GM21786 (cell line): Measurements from ENCODE around the gene ETNK2.
"Not testable (repeated sequence)": the region's sequence is repeated elsewhere in the genome, so short reads cannot be mapped to it uniquely, and the experiment has no call there.

Source experiments
- ATAC-seq: cut with Tn5 transposase; IDR thresholded peaks from one replicate; pipeline ENCODE4 v1.9.1; 2021; ENCODE audit not compliant: unreplicated experiment

ETNK2 gene

DNA sequence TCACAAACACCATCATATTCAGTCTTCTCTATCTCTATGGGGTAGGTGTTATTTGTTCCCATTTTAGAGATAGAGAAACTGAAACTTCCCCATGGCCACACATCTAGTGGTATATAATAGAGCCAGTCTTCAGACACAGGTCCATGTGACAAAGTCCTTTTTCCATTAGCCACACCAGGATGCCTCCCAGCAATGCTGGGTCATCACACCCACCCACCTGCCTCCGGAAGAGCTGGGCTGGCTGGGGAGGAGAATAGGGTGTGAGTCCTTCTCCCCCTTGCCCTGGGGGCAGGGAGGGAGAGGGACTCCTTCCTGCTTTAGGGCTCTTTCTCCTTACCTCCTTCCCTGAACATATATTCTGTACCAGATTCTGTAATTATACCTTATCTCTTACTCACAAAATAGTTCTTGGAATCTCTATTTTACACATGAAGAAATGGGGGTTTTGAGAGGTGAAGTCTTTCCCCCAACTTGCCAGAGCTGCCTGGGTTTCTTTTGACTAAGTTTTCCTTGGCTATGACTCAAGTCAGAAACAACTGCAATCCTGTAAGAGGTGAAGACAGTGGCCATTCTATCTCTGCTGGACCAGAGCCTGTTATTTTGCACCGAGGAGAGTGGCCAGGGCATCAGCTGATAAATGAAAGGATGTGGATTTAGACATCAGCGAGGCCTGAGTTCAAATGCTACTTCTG, 49.0 kb downstream of the ETNK2 start:
- no peak for ATAC-seq

DNA sequence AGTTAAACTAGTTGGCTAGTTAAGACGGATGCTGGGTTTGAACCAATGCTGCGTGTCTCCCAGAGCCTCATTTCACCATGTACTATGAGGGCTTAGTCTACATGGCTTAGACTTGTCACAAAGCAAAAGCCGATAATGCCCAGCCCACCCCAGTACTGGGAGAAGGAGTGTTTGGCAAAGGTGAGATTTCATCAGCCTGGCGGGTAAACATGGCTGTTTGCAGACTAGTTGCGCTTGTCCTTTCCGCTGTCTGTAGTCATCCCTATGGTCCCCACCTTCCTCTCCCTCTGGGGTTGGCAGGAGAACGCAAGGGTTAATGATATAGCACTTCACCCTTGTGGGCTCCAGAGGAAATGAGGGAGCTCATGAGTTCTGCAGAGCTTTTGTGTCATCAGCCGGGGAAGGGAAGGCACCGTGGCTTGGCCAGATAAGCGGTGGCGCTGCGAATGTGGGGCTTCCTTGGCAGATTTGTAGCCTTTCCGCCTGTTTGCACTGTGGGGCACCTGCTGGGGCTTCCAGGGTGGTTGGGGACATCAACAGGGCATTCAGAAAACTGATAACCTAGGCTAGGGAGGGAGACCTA, 49.7 kb downstream of the ETNK2 start:
- no peak for ATAC-seq

DNA sequence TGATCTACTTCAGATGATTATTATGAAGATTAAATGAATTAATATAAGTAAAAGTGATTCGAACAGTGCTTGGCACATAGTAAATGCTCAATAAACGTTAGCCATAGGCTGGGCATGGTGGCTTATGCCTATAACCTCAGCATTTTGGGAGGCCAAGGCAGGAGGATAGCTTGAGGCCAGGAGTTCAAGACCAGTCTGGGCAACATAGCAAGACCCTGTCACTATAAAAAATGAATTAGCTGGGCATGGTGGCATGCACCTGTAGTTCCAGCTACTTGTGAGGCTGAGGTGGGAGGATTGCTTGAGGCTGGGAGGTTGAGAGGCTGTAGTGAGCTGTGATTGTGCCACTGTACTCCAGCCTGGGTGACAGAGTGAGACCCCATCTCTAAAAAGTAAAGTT, 52.1 kb downstream of the ETNK2 start:
- not testable (repeated sequence) for ATAC-seq

DNA sequence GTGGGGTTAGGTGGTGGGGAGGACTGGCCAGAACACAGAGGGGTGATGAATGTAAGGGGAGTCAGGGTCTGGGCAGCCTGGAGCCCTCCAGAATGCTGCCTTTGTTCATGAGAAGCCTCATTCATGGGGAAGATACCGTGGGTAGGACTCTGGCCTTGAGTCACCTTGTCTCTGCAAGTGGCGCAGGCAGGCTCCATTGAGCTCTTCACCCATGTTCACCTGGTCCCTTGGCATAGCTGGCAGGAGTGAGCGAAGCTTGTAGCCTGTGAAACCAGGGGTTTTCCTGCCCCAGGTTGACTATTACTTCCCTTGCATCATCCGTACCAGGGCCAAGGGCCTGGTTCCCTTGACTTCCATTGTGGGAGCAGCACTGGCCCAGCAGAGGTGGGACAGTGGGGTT, 53.2 kb downstream of the ETNK2 start:
- no peak for ATAC-seq

DNA sequence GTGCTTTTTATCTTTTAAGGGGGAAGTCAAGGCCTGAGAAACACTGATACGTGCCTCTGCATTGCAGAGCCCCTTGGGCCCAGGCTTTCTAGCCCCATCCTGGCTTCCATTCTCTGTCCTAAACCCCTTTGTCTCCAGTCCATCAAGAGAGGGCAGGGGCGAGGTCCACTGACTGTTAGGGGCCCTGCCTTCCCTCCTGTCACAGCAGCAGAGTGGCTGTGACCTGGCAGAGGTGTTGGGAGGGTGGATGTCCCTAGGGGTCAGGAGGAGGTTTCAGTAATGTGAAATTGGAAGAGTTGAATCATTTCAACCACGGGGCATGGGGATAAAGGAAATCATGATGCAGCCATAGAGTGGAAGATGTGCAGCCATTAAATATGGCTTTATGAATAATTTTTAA, 54.9 kb downstream of the ETNK2 start:
- no peak for ATAC-seq

DNA sequence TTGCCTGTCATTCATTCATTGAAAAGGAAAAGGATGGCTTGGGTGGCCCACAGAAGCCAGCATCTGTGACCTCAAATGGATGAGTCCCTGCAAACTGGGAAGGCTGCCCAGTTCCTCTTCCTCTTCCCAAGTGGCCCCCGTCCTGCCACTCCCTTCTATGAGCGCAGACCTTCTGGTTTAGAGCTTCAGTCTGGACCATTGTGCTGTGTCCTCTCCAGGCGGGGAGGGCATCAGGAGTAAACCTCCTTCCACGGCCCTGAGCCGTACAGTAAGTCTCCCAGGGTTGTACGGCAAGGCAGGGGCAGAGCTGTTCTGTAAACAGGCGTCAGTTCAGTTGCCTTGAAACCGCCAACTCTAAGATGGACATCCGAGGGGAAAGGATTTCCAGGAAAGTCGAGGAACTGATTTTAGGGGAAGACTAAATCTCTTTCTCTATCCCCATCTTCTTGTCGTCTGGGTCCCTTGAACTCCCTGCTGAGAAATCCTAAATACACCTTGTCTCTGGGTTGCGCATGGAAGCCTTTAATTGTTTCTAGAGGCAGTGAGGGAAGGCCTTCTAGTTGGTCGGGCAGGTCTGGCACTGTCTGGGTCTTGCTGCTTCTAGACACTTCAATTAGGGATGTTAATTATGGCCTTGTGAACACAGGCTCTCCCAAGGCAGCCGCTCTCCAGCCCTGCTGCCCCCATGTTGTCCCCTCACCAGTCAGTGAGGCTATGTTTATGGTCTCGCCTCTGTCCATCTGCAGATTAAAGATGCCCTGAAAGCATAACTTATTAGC, 56.8 kb downstream of the ETNK2 start:
- no peak for ATAC-seq

DNA sequence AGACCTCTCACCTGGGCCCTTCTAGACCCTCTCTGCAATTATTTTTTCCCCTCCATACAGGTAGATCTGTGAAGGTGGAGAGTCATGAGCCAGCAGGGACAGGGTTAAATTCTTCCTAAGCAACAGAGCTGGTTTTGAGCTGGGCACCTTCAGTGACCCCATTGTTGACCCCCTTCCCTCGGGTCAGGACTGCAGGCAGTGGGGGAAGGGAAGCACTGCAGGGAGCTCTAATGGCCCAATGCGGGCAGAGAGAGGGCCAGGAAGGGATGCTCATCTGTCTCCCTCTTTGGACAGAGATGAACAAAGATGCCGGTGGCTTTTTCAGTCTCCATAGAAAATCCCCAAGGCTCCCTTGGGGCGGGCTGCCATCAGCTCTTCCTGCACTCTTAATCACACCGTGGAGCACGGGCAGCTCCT, 57.5 kb downstream of the ETNK2 start:
- ATAC-seq = no peak

DNA sequence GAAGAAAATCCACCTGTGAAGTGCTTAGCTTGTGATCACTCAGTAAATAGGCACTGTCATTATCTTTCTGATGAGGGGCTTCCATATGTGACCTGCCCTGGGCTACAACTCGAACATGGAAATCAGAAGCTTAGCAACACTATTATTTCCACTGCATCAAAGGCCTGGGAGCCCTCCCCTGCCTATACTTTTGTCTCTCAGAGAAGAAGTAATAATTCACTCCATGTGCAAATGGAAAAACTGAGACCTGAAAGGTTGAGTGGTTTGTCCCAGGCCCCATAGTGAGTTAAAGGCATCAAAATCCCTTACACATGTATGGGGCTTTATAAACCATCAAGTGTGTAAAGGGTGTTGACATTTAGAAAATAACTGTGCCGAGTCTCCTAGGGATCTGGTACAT, 58.1 kb downstream of the ETNK2 start:
- no peak for ATAC-seq

DNA sequence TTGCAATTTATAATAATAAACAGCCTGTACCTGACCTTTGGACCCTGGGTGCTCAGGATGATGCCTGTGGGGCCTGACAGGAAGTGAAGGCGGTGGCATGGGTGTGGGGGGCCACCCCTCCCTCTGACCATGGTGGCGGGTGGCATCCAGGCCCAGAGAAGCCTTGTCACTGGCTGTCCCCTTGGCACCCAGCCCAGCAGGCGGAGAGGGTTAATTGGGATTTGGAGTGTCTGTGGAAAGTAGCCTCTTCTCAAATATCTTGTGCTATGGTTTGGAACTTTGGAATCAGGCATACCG, 58.5 kb downstream of the ETNK2 start:
- ATAC-seq = no peak

DNA sequence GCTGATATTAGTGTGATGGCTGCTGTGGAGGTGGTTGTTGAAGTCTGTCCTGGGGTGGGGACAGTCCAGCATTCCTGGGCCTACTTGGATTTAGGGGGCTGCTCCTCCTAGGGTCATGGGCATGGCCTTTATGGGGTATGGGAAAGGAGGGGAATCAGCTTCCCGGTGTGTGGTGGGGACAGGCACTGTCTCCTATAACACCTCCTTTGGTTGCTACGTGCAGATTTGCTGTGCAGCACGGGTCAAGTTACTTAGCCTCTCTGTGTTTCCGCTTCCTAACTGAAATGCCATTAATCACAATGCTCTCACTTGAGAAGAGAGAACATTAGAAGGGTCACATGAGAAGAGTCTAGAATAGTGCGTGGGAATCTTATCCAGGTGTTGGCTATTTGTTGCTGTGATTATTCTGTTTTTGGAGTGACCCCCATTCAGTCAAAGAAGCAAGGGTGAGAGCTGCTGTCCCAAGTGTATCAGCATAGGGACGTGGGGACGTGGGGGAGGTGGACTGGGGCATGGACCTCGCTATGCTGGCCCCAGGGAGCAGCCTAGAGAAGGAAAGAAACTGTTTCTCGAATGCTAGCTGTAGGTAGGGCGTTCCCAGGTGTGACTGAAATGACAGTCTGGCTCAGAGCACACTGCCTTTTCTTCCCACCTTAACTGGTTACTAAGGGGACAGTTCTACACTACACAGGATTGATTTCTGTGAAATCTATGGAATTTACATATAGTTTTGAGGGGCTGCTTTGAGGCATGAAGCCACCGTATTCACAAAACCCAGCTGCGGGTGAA, 59.0 kb downstream of the ETNK2 start:
- no peak for ATAC-seq

DNA sequence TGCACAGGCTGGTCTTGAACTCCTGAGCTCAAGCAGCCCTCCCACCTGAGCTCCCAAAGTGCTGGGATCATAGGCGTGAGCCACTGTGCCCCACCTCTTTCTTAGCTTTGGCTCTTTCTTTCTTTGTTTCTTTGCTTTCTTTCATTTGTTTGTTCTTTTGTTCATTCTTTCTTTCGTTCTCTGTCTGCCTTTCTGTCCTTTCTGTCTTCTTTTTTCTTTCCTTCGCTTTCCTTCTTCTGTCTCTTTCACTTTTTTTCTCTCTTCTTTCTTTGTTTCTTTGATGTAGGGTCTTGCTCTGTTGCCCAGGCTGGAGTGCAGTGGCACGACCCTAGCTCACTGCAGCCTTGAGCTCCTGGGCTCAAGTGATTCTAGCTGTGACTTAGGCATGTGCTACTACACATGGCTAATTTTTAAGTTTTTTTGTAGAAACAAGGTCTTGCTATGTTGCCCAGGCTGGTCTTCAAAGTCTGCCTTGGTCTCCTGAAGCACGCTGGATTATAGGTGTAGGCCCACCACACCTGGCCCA, 60.0 kb downstream of the ETNK2 start:
- ATAC-seq = no peak

DNA sequence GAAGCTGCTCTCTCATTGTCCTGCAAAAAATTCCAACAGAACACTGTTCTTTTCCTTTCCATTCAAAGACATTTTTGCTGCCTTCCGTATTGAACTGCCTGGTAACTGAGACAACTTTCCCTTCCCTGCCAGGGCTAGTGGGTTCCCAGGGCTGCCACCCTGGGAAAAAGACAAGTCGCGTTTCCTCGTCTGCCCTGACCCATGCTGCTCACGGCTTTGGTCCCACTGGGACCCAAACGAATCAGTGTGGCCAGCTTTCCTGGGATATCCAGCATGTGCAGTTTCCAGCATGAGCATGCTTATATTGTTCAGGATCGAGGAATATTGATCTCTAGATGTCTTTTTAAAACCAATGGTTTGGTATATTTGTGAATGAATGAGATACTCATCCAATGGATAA, 60.8 kb downstream of the ETNK2 start:
- no peak for ATAC-seq

DNA sequence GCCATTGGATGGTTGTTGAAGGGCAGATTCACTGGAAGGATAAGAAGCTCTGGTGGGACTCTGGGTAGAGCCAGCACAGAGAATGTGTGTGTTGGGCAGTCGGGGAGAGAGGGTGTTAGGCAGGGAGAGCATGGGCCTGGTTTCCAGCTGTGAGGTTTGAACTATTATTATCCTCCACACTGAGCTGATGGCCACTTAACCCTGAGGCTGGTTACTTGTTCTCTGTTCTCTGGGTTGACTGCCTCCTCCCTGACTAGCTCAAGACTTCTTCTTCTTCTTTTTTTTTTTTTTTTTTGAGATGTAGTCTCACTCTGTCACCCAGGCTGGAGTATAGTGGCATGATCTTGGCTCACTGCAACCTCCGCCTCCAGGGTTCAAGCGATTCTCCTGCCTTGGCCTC, 61.7 kb downstream of the ETNK2 start:
- not testable (repeated sequence) for ATAC-seq

DNA sequence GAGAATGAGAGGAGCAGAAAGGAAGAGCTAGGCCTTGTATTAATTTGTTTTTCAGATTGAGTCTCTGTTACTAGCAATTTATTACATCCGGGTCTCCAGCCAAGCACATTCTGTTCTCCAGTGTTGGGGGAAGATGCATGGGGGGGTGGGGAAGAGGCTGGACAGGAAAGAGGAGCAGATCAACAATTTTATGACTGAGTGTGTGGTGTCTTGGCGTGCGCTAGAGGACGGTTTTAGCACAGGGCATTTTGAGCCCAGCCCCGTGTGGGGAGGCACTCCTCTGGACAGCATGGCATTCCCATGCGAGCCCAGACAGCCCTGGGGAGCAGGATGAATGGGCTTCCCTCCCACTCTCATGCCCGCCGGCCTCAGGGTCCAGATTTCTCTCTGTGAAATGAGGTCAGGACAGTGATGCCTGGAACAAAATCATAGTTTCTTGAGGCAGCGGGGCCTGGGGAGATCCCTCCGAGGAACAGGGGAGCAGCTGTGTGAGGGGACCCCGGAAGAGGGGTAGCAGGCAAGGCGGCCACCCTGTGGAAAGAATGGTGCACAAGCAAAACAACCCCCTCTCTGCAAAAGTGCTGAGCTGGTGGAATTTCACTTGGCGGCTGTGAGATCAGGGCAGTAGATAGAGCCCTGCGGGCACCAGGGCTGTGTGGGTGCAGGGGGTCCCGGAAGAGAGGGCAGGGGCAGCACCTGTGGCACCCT, 62.6 kb downstream of the ETNK2 start:
- no peak for ATAC-seq

DNA sequence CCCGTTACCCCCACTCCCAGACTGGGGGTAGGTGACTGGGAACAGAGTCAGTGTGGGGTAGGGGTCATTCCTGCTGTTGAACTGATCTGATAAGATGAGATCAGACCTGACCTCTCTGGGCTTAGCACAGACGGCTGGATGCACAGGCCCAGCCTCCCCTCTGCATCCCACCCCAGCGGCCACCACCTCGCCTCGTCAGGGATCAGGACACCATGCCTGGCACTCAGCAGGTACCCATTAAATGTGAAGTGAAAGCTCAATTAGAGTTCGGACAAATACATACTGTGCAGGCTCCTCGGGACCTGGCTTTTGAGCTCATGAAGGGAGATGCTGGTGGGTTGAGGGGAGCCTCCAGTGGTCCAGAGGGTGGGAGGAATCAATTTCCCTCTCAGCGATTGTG, 63.2 kb downstream of the ETNK2 start:
- ATAC-seq = no peak

DNA sequence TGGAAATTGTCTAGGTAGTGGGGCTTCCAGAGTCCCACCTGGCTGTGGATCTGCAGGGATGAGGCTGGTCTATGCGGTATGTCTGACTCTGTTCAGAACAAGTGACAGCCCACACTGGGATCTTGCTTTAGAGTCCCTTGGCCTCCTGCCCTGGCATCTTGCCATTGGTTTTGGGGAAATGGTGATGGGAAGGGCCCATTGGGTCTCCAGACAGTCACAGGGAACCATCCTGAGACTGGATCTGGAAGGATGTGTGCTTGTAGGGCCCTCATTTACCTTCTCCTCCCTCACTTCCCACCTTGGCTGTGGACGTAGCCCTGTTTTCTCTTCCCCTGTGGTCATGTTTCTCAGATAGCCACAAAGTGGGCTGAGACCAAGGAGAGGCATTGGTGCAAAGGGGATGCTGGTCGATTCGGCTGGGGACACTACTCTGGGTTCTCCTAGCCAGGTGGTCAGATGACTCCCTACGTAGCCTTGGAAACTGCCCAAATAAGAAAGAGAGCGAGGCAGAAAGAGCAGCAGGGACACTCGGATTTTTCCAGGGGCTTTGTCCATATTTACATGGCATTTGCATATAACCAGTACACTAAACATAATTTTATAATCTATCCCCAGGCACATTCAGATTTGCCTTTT, 63.8 kb downstream of the ETNK2 start:
- ATAC-seq = no peak

DNA sequence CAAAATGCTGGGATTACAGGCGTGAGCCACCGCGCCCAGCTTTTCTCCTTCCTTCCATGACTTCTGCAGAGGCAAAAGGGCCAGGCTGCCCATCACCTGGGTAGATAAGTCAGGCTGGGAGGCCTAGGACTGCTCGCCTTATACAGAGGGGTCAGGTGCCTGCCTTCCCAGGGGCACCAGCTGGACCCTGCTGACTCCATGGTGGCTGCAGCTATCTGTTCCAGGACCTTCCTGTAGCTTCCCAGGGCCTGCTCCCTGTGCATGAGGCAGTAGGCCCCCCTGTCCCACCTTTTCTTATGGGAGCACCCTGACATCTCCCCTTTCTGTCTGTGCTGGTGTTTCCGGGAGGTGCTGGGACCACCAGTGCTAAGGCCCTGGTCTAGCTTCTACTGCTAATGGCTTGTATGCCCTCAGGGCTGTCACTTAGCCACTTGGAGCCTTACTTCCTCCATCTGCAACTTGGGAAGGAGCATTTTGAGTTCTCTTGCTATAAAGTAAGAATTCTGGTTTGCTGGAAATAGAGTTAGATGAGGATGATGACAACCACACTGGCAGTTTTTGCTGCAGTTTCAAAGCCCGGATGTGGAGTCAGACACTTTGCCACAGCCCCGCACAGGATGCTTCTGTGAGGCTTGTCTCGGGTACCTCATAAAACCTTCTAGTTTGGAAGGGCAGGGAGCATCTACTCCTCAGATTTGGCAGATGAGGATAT, 64.5 kb downstream of the ETNK2 start:
- ATAC-seq = no peak

DNA sequence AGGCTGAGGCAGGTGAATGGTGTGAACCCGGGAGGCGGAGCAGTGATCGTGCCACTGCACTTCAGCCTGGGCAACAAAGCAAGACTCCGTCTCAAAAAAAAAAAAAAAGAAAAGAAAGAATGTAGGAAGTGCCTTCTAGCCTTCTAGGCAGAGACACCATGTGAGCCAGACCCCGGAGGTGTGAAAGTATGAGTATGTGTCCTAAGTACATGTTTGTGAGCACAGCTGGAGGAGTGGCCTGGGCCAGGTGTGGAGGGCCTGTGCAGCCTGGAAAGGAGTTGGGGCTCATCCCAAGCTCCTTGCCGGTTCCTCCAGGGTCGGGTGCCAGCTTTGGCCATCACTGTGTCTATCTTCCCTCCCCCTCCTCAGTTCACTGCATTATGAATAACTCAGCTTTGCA, 66.0 kb downstream of the ETNK2 start:
- no peak for ATAC-seq

DNA sequence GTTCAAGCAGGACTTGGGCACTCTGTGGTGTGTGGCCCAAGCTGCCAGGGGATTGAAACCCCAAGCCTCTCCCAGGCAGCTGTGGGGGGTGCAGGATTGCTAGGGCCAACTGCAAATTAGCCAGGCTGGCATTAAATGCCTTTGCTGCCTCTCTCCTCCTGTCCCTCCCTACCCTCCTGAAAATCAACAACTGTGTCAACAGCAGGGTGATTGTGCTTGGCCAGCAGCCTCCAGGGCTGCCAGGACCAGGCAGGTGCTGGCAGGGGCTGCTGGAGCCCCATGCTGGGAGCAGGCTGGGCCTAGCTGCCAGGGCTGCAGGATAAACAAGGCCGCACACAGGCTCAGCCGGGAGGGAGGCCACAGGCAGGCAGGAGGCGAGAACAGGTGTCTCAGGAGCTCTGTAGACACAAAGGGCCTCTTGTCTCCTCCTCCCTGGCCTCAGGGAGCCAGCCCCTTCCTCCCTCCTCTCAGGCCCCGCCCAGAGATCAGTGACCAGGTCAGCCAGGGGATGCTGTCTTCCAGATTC, 67.5 kb downstream of the ETNK2 start:
- ATAC-seq = no peak

DNA sequence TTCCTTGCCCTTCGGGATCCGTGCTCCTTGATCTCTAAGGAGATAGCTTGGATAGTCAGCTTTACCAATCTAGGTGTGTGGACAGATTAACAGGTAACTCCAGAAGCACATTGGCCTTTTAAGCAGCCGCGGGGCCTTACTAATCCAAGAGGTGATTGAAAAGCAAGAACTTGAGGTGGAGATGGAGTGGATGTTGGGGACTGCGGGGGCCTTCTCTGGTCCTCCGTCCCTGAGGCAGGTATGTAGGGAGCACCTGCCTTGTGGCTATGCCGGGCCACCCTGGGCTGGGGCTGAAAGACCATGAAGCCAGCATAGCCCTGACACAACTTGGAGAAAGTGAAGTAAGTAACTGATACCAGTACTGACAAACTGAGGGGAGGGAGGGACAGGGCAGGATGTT, 68.4 kb downstream of the ETNK2 start:
- no peak for ATAC-seq
